ENCODE measurements around the gene HOXB8.

DNA sequence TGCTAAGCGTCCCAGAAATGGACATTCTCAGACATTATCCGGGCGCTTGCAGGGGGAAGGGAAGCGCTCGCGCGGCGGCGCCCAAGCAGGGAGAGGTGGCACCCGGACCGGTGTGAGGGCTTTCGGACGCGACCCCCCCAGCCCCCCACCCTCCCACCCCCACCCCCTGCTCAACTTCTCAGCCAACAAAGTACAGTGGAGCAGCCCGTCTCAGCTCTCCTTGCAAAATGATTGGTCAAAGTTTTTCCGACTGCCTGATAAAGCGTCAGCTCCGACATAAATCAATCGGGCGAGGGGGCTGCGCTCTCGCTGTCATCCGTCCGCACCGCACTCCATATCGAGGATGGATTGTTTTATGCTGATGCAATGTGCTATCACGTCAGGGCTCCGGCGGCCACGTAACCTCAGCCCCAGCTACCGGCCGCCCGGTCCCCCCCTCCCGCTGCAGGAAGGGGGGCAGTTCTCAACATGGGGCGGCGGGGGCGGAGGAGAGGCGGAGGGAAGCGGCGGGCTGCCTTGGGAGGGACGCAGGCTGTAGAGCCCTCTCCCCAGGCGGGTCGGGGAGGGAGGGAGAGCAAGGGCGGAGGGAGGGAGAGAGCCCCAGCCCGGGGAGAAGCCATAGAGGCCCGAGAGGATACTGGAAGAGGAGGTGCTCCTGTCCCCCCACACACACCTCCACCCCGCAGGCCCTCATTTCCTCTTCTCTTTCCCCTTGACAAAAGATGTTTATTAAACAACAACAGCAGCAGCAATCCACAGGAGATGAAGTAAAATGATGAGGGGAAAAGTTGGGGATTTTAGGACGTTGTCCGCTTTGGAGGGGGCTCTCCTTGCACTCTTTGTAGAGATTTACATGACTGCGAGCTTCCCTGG is 11.4 kb upstream of the HOXB8 start, which contains the start of gene HOXB9:
- TF ChIP-seq POLR2A (IDR thresholded peaks at IDR 0.05; ENCODE audit: low read depth, low read length) (no peak), MXI1 (IDR thresholded peaks at IDR 0.05; ENCODE audit: low read depth, low read length) (no peak), HCFC1 (IDR thresholded peaks at IDR 0.05; ENCODE audit: low read length) (no peak), EP300 (IDR thresholded peaks at IDR 0.05; ENCODE audit: borderline replicate concordance in 1 of 2, control insufficient read depth in 1 of 2, low read depth in 2 of 2, low read length in 2 of 2) (no peak), TCF12 (IDR thresholded peaks at IDR 0.05; ENCODE audit: low read depth, low read length) (no peak), BHLHE40 (IDR thresholded peaks at IDR 0.05; ENCODE audit: borderline replicate concordance in 1 of 2, low read depth in 2 of 2, low read length in 1 of 2) (no peak), SREBF2 (IDR thresholded peaks at IDR 0.05; ENCODE audit: low read length) (no peak), ZNF24 (IDR thresholded peaks at IDR 0.05) (no peak), CEBPB (IDR thresholded peaks at IDR 0.05; ENCODE audit: borderline replicate concordance in 1 of 2, low read depth in 2 of 2, low read length in 2 of 2) (no peak), POLR2AphosphoS5 (IDR thresholded peaks at IDR 0.05; ENCODE audit: low read length) (no peak)
- TF ChIP-seq, protein P1, sequence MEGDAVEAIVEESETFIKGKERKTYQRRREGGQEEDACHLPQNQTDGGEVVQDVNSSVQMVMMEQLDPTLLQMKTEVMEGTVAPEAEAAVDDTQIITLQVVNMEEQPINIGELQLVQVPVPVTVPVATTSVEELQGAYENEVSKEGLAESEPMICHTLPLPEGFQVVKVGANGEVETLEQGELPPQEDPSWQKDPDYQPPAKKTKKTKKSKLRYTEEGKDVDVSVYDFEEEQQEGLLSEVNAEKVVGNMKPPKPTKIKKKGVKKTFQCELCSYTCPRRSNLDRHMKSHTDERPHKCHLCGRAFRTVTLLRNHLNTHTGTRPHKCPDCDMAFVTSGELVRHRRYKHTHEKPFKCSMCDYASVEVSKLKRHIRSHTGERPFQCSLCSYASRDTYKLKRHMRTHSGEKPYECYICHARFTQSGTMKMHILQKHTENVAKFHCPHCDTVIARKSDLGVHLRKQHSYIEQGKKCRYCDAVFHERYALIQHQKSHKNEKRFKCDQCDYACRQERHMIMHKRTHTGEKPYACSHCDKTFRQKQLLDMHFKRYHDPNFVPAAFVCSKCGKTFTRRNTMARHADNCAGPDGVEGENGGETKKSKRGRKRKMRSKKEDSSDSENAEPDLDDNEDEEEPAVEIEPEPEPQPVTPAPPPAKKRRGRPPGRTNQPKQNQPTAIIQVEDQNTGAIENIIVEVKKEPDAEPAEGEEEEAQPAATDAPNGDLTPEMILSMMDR (IDR thresholded peaks at IDR 0.05 in 2 of 3, conservative IDR thresholded peaks at IDR 0.05 in 1 of 3; ENCODE audit: control insufficient read depth in 2 of 3, extremely low read depth in 1 of 3, insufficient read depth in 1 of 3, low read depth in 3 of 3, low read length in 3 of 3): no peak
- TF ChIP-seq, protein P2, sequence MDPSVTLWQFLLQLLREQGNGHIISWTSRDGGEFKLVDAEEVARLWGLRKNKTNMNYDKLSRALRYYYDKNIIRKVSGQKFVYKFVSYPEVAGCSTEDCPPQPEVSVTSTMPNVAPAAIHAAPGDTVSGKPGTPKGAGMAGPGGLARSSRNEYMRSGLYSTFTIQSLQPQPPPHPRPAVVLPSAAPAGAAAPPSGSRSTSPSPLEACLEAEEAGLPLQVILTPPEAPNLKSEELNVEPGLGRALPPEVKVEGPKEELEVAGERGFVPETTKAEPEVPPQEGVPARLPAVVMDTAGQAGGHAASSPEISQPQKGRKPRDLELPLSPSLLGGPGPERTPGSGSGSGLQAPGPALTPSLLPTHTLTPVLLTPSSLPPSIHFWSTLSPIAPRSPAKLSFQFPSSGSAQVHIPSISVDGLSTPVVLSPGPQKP (IDR thresholded peaks at IDR 0.05; ENCODE audit: low read depth, low read length): no peak
